HepG2 (cell line): Measurements from ENCODE around the gene TOB1. TPM values are rescaled to one million over a fixed set of nuclear protein-coding genes. Genes with fewer than 3 reads are reported as not detected.

ENCODE experiments used
- BRD4 ChIP-seq: sonication (generic); formaldehyde crosslinking; IDR thresholded peaks from 2 replicates; pipeline ENCODE4 v1.4.0; 2020; ENCODE audit warnings: missing genetic modification reagents
- FOXA3 ChIP-seq: IDR thresholded peaks from 2 replicates; pipeline ENCODE4 v1.6.1; 2016; ENCODE audit warnings: missing genetic modification reagents, missing compliant biosample characterization
- MAZ ChIP-seq, 2 experiments: sonication (generic) in 1 of 2; formaldehyde crosslinking in 1 of 2; IDR thresholded peaks; 2 replicates each; pipeline versions ENCODE4 v1.5.0 to v1.6.1; 2012 to 2020; ENCODE audit warnings: low read depth in 2 of 2, mild to moderate bottlenecking in 2 of 2, borderline replicate concordance in 1 of 2, improper control_type of control experiment in 1 of 2, low read length in 1 of 2, missing genetic modification reagents in 1 of 2, moderate library complexity in 1 of 2
- NCOR1 ChIP-seq: fragments of 200-600 bp; sonication (generic); IDR thresholded peaks from 2 replicates; pipeline ENCODE4 v1.7.0; 2017; ENCODE audit warnings: antibody characterized with exemption, low read length, borderline replicate concordance
- PAX8 ChIP-seq: sonication (generic); formaldehyde crosslinking; IDR thresholded peaks from 2 replicates; pipeline ENCODE4 v1.8.0; 2022; ENCODE audit warnings: mild to moderate bottlenecking, missing genetic modification reagents, borderline replicate concordance
- PLSCR1 ChIP-seq: sonication (generic); formaldehyde crosslinking; IDR thresholded peaks from 2 replicates; pipeline ENCODE4 v1.5.0; 2020; ENCODE audit warnings: missing genetic modification reagents, mild to moderate bottlenecking, borderline replicate concordance
- POLR2AphosphoS2 ChIP-seq: IDR thresholded peaks from 2 replicates; pipeline ENCODE4 v1.6.1; 2011; ENCODE audit warnings: low read depth, low read length, improper control_type of control experiment
- PRDM4 ChIP-seq: sonication (generic); formaldehyde crosslinking; IDR thresholded peaks from 2 replicates; pipeline ENCODE4 v1.9.0; 2021; ENCODE audit warnings: missing genetic modification reagents, borderline replicate concordance
- REPIN1 ChIP-seq: sonication (generic); formaldehyde crosslinking; IDR thresholded peaks from 2 replicates; pipeline ENCODE4 v1.8.0; 2022; ENCODE audit warnings: missing genetic modification reagents, low read depth, mild to moderate bottlenecking, borderline replicate concordance
- RORA ChIP-seq: sonication (generic); formaldehyde crosslinking; IDR thresholded peaks from 2 replicates; pipeline ENCODE4 v1.5.0; 2020; ENCODE audit warnings: mild to moderate bottlenecking, missing genetic modification reagents, moderate library complexity
- SMARCE1 ChIP-seq: fragments of 450-650 bp; IDR thresholded peaks from 2 replicates; pipeline ENCODE4 v1.6.1; 2017; ENCODE audit warnings: borderline replicate concordance
- ZFP1 ChIP-seq: IDR thresholded peaks from 2 replicates; pipeline ENCODE4 v1.6.1; 2016
- ZNF337 ChIP-seq: sonication (generic); formaldehyde crosslinking; IDR thresholded peaks from 2 replicates; pipeline ENCODE4 v1.5.1; 2020; ENCODE audit warnings: missing genetic modification reagents, low read depth, mild to moderate bottlenecking, borderline replicate concordance
- ZNF468 ChIP-seq: sonication (generic); formaldehyde crosslinking; IDR thresholded peaks from 2 replicates; pipeline ENCODE4 v1.8.0; 2022; ENCODE audit warnings: mild to moderate bottlenecking, moderate library complexity, missing genetic modification reagents
- ZNF776 ChIP-seq: sonication (generic); formaldehyde crosslinking; IDR thresholded peaks from 2 replicates; pipeline ENCODE4 v1.4.0; 2020; ENCODE audit warnings: mild to moderate bottlenecking, missing genetic modification reagents
- polyA plus RNA-seq, 8 experiments: library from polyadenylated mRNA; depleted of rRNA in 3 of 8; stranded (reverse) in 7 of 8; unstranded in 1 of 8; fragments of >200 nt; fragmentation: Illumina TruSeq in 4 of 8; extraction: Trizol in 4 of 8; gene quantifications; 2 replicates each; pipeline versions ENCODE4 v1.2.1 to v1.2.3, GENCODE V29; 2011 to 2016; ENCODE audit warnings: low read depth in 4 of 8, missing spikeins in 1 of 8, mixed read lengths in 1 of 8; ENCODE audit not compliant: insufficient read depth in 1 of 8
- total RNA-seq, 5 experiments: library from RNA; depleted of rRNA; stranded (reverse); fragments of >200 nt; fragmentation: Illumina TruSeq; extraction: Trizol; gene quantifications; 2 replicates each; pipeline ENCODE4 v1.2.3, GENCODE V29; 2016; ENCODE audit warnings: low read depth in 1 of 5
- TF ChIP-seq, protein P1 (sequence below): sonication (generic); formaldehyde crosslinking; IDR thresholded peaks from 2 replicates; pipeline ENCODE4 v1.4.0; 2020; ENCODE audit warnings: missing genetic modification reagents, borderline replicate concordance
- TF ChIP-seq, protein P2 (sequence below): sonication (generic); formaldehyde crosslinking; IDR thresholded peaks from 2 replicates; pipeline ENCODE4 v1.5.0; 2020; ENCODE audit warnings: mild to moderate bottlenecking, missing genetic modification reagents
- TF ChIP-seq, protein P3 (sequence below): sonication (generic); formaldehyde crosslinking; IDR thresholded peaks from 2 replicates; pipeline ENCODE4 v1.4.0; 2020; ENCODE audit warnings: missing genetic modification reagents, borderline replicate concordance

Gene TOB1
- total and polyA plus RNA-seq, 2 of the 13 experiments (the other 11 are each of a cell fraction or from before 2014, with no cell fraction given): 21.9 to 57.7 TPM

- TF ChIP-seq REPIN1 (CRISPR knock-in tag) (peak; percentile 70), FOXA3 (CRISPR knock-in tag) (peak; percentile 29), PLSCR1 (CRISPR knock-in tag) (no peak), RORA (CRISPR knock-in tag) (no peak), BRD4 (no peak), ZFP1 (CRISPR knock-in tag) (peak; percentile 25; the same call in 1 of the 2 replicates), ZNF776 (no peak), NCOR1 (no peak; the same call in 1 of the 2 replicates), ZNF468 (CRISPR knock-in tag) (no peak), SMARCE1 (no peak), PRDM4 (CRISPR knock-in tag) (peak; percentile 53; the same call in 1 of the 2 replicates), ZNF337 (0 out of 2 replicates have a peak, but pooled peaks have one; percentile 14), PAX8 (peak; percentile 78; the same call in 1 of the 2 replicates), POLR2AphosphoS2 (no peak), MAZ (IDR thresholded peaks at IDR 0.05; ENCODE audit: borderline replicate concordance, low read depth, low read length) (peak; percentile 31; the same call in 1 of the 2 replicates), MAZ (CRISPR knock-in tag; IDR thresholded peaks at IDR 0.05; ENCODE audit: low read depth) (no peak)
- TF ChIP-seq, protein P1, sequence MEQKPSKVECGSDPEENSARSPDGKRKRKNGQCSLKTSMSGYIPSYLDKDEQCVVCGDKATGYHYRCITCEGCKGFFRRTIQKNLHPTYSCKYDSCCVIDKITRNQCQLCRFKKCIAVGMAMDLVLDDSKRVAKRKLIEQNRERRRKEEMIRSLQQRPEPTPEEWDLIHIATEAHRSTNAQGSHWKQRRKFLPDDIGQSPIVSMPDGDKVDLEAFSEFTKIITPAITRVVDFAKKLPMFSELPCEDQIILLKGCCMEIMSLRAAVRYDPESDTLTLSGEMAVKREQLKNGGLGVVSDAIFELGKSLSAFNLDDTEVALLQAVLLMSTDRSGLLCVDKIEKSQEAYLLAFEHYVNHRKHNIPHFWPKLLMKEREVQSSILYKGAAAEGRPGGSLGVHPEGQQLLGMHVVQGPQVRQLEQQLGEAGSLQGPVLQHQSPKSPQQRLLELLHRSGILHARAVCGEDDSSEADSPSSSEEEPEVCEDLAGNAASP (CRISPR knock-in tag): peak; percentile 70; the same call in 1 of the 2 replicates
- TF ChIP-seq, protein P2, sequence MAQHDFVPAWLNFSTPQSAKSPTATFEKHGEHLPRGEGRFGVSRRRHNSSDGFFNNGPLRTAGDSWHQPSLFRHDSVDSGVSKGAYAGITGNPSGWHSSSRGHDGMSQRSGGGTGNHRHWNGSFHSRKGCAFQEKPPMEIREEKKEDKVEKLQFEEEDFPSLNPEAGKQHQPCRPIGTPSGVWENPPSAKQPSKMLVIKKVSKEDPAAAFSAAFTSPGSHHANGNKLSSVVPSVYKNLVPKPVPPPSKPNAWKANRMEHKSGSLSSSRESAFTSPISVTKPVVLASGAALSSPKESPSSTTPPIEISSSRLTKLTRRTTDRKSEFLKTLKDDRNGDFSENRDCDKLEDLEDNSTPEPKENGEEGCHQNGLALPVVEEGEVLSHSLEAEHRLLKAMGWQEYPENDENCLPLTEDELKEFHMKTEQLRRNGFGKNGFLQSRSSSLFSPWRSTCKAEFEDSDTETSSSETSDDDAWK (CRISPR knock-in tag): no peak
- TF ChIP-seq, protein P3, sequence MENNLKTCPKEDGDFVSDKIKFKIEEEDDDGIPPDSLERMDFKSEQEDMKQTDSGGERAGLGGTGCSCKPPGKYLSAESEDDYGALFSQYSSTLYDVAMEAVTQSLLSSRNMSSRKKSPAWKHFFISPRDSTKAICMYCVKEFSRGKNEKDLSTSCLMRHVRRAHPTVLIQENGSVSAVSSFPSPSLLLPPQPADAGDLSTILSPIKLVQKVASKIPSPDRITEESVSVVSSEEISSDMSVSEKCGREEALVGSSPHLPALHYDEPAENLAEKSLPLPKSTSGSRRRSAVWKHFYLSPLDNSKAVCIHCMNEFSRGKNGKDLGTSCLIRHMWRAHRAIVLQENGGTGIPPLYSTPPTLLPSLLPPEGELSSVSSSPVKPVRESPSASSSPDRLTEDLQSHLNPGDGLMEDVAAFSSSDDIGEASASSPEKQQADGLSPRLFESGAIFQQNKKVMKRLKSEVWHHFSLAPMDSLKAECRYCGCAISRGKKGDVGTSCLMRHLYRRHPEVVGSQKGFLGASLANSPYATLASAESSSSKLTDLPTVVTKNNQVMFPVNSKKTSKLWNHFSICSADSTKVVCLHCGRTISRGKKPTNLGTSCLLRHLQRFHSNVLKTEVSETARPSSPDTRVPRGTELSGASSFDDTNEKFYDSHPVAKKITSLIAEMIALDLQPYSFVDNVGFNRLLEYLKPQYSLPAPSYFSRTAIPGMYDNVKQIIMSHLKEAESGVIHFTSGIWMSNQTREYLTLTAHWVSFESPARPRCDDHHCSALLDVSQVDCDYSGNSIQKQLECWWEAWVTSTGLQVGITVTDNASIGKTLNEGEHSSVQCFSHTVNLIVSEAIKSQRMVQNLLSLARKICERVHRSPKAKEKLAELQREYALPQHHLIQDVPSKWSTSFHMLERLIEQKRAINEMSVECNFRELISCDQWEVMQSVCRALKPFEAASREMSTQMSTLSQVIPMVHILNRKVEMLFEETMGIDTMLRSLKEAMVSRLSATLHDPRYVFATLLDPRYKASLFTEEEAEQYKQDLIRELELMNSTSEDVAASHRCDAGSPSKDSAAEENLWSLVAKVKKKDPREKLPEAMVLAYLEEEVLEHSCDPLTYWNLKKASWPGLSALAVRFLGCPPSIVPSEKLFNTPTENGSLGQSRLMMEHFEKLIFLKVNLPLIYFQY (CRISPR knock-in tag): peak; percentile 31; the same call in 1 of the 2 replicates
Measured at GRCh38 chr17:50867363-50868139, 1.4 kb upstream of the TOB1 start (continued).
